Sigmoid colon (tissue), 7 donors: Measurements from ENCODE around the gene NDUFS8. TPM values are rescaled to one million over a fixed set of nuclear protein-coding genes. Genes with fewer than 3 reads are reported as not detected.
A peak's percentile ranks its signal among the peaks of the same experiment; 100 is the strongest.

Experiments
- DNase-seq: peaks from one replicate; pipeline ENCODE4 v3.0.0-alpha.2; 2019
- H3K27ac ChIP-seq, 4 donors: fragments of 200-600 bp; sonication (generic); one replicate each; pipeline ENCODE4 v1.5.1; 2016 to 2019; ENCODE audit warnings: mild to moderate bottlenecking in 1 of 4
- H3K27me3 ChIP-seq, 3 donors: fragments of 200-600 bp; sonication (generic); one replicate each; pipeline ENCODE4 v1.5.1; 2019; ENCODE audit warnings: mild to moderate bottlenecking in 1 of 3
- H3K36me3 ChIP-seq, 4 donors: fragments of 200-600 bp; sonication (generic); one replicate each; pipeline ENCODE4 v1.5.1; 2016 to 2019
- H3K4me1 ChIP-seq, 4 donors: fragments of 200-600 bp; sonication (generic); one replicate each; pipeline ENCODE4 v1.5.1; 2017 to 2019
- H3K4me3 ChIP-seq, 4 donors: fragments of 200-600 bp; sonication (generic); one replicate each; pipeline ENCODE4 v1.5.1; 2017 to 2019; ENCODE audit warnings: mild to moderate bottlenecking in 2 of 4, moderate library complexity in 1 of 4
- H3K9me3 ChIP-seq, 4 donors: fragments of 200-600 bp in 3 of 4; sonication (generic) in 3 of 4; one replicate each; pipeline versions ENCODE4 v1.5.1 to v1.6.1; 2013 to 2019
- CTCF ChIP-seq, 4 experiments: fragments of 450-650 bp in 3 of 4; fragments of 200-600 bp in 1 of 4; IDR thresholded peaks; one replicate each; pipeline ENCODE4 v1.5.1; 2016 to 2019; ENCODE audit warnings: antibody characterized with exemption in 4 of 4, mild to moderate bottlenecking in 3 of 4, moderate library complexity in 2 of 4
- EP300 ChIP-seq, 4 donors: sonication (generic); formaldehyde crosslinking; IDR thresholded peaks; one replicate each; pipeline ENCODE4 v1.6.1; 2017; ENCODE audit warnings: antibody characterized with exemption in 4 of 4
- POLR2A ChIP-seq, 2 donors: fragments of 450-650 bp; IDR thresholded peaks; one replicate each; pipeline ENCODE4 v1.6.1; 2016; ENCODE audit warnings: antibody characterized with exemption in 2 of 2, mild to moderate bottlenecking in 2 of 2, moderate library complexity in 2 of 2
- POLR2AphosphoS5 ChIP-seq, 4 donors: sonication (generic); formaldehyde crosslinking; IDR thresholded peaks; one replicate each; pipeline ENCODE4 v1.6.1; 2017; ENCODE audit warnings: antibody characterized with exemption in 4 of 4
- whole genome bisulfite sequencing, 2 donors: extraction: QIAGEN DNeasy Blood & Tissue Kit; methylation state at CpG; one replicate each; pipeline ENCODE4 v1.1.7; 2013; 5-methylcytosine and 5-hydroxymethylcytosine counted together
- intact Hi-C: fragments of 100-400 bp; cut with DNase I; formaldehyde crosslinking; loops from one replicate; pipeline ENCODE4 v1.15.1; 2023
- polyA plus RNA-seq, 3 donors: library from polyadenylated mRNA; stranded (reverse); fragments of 200-250 nt; gene quantifications; one replicate each; pipeline ENCODE4 v1.2.3, GENCODE V29; 2013
- total RNA-seq, 4 donors: library from RNA; depleted of rRNA; stranded (reverse); fragments of >200 nt; gene quantifications; one replicate each; pipeline ENCODE4 v1.1.0, GENCODE V29; 2016
- donor health status: healthy with polysubstance abuse.
- donor health status: Bipolar disorder and iron deficiency.
- donor health status: healthy.

Gene NDUFS8
- total and polyA plus RNA-seq, 7 donors = 149 to 255 (median 174) TPM

- H3K36me3 ChIP-seq = peaks cover 5 to 45% (median 23%) of the 10 kb centered on the region in 4 donors
- DNase-seq = peak; percentile 89
- no peaks in the 10 kb centered on the region for H3K27me3 ChIP-seq
- WGBS, 2 donors = 61 to 75% methylated on average over 14 of the region's 14 CpGs
- H3K9me3 ChIP-seq = no peaks in the 10 kb centered on the region
- no peak overlapping the region for H3K4me3 ChIP-seq
- intact Hi-C loops = no loop called here
- H3K4me1 ChIP-seq = peaks cover 0 to 56% (median 51%) of the 10 kb centered on the region in 4 donors
- peak overlapping the region; percentile 76 to 91 (median 88) for H3K27ac ChIP-seq
- TF ChIP-seq EP300 (IDR thresholded peaks at IDR 0.05) (no peak), POLR2AphosphoS5 (IDR thresholded peaks at IDR 0.05) (peak in 3 of 4 donors; percentile 8 to 33 (median 22))
Observed at GRCh38 chr11:68036717-68037239, 6.3 kb downstream of the NDUFS8 start.

- Histone ChIP-seq H3K27ac (peak overlapping the region; percentile 86 to 91 (median 90)), H3K4me3 (peak overlapping the region in 2 of 4 donors; percentile 67 to 84), H3K36me3 (peaks cover 5 to 49% (median 25%) of the 10 kb centered on the region in 4 donors), H3K9me3 (no peaks in the 10 kb centered on the region), H3K27me3 (no peaks in the 10 kb centered on the region), H3K4me1 (peaks cover 0 to 56% (median 44%) of the 10 kb centered on the region in 4 donors)
- peak; percentile 73 for DNase-seq
- WGBS, 2 donors = 81 to 85% methylated on average over 20 of the region's 20 CpGs
- intact Hi-C loops = loop anchor here (2.0 kb wide), 1 partner anchor 27 kb away; the partner anchor contains the start of gene ALDH3B1
- no peak for TF ChIP-seq POLR2A (IDR thresholded peaks at IDR 0.05)
- no peak for TF ChIP-seq EP300 (IDR thresholded peaks at IDR 0.05)
- TF ChIP-seq POLR2AphosphoS5 (IDR thresholded peaks at IDR 0.05) = no peak
- TF ChIP-seq CTCF (IDR thresholded peaks at IDR 0.05) = no peak
Observed at GRCh38 chr11:68037411-68038225, 7.1 kb downstream of the NDUFS8 start.

- Histone ChIP-seq H3K4me3 (peak overlapping the region; percentile 67 to 84 (median 75)), H3K4me1 (peaks cover 0 to 56% (median 44%) of the 10 kb centered on the region in 4 donors), H3K27ac (peak overlapping the region; percentile 86 to 91 (median 90)), H3K27me3 (no peaks in the 10 kb centered on the region), H3K9me3 (no peaks in the 10 kb centered on the region), H3K36me3 (peaks cover 5 to 49% (median 22%) of the 10 kb centered on the region in 4 donors)
- 17 to 46% methylated on average over 13 of the region's 13 CpGs for WGBS, 2 donors
- intact Hi-C loops = loop anchor here (2.0 kb wide), 1 partner anchor 27 kb away; the partner anchor contains the start of gene ALDH3B1
- DNase-seq = no peak
- TF ChIP-seq CTCF (IDR thresholded peaks at IDR 0.05) = no peak
- TF ChIP-seq EP300 (IDR thresholded peaks at IDR 0.05) = no peak
- TF ChIP-seq POLR2A (IDR thresholded peaks at IDR 0.05) = no peak
- no peak for TF ChIP-seq POLR2AphosphoS5 (IDR thresholded peaks at IDR 0.05)
Observed at GRCh38 chr11:68038226-68038717, 7.8 kb downstream of the NDUFS8 start.

GRCh38 chr11:68038718-68039525 is 8.4 kb downstream of the NDUFS8 start, which contains the start of gene TCIRG1:
TSS of gene TCIRG1 (plus strand) at chr11:68039025. CDS start at chr11:68041272, 2,247 bp downstream.
- WGBS, 2 donors = 2 to 5% methylated on average over 51 of the region's 51 CpGs
- Histone ChIP-seq H3K27ac (peak within 1 kb of the TSS; percentile 86 to 91 (median 90)), H3K27me3 (no peaks in the 10 kb centered on the region), H3K4me3 (peak within 1 kb of the TSS; percentile 67 to 84 (median 75)), H3K4me1 (peaks cover 0 to 56% (median 44%) of the 10 kb centered on the region in 4 donors), H3K36me3 (peaks cover 0 to 49% (median 21%) of the 10 kb centered on the region in 4 donors), H3K9me3 (no peaks in the 10 kb centered on the region)
- peak; percentile 90 to 98 (median 98) for TF ChIP-seq POLR2AphosphoS5 (IDR thresholded peaks at IDR 0.05)
- peak in 2 of 4 experiments; percentile 27 to 38 for TF ChIP-seq CTCF (IDR thresholded peaks at IDR 0.05)
- no peak for TF ChIP-seq EP300 (IDR thresholded peaks at IDR 0.05)
- peak; percentile 95 to 97 for TF ChIP-seq POLR2A (IDR thresholded peaks at IDR 0.05)
- intact Hi-C loops = loop anchor here (2.0 kb wide), 1 partner anchor 28 kb away; the partner anchor contains the start of gene ALDH3B1
- DNase-seq = peak; percentile 96
